Measurements from ENCODE around the gene CFAP45. TPM values are rescaled to one million over a fixed set of nuclear protein-coding genes. Genes with fewer than 3 reads are reported as not detected.

Gene CFAP45
- total and polyA plus RNA-seq, 7 donors = 0.04 to 0.42 (median 0.19) TPM; not detected in 3

DNA sequence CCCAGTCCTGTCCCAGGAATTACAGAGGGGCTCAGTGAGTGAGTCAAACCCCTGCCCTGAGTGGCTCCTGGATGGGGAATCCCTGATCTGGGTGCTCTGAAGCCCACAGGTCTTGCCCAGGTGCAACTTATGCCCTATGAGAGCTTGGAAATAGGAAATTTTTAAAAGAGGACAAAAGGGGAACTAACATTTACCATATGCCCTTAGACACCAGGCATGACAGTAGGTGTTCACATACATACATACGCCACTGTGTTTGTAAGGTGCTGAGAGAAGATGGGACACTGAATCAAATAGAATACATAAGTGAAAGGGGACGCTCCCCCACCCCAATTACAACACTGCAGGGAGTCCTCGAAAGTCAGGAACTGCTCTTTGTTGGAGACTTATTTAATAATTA is 1.4 kb downstream of the CFAP45 start:
- Histone ChIP-seq H3K4me3 (no peak overlapping the region), H3K4me1 (peaks cover 4% of the 10 kb centered on the region), H3K9me3 (no peaks in the 10 kb centered on the region), H3K36me3 (ENCODE audit: insufficient read depth in 1 of 2, low read depth in 1 of 2) (no peaks in the 10 kb centered on the region), H3K27me3 (ENCODE audit: insufficient read depth in 3 of 3, low read length in 2 of 3) (peaks cover 0 to 6% (median 0%) of the 10 kb centered on the region in 3 donors), H3K27ac (no peak overlapping the region)
- 94 to 97% (median 95%) methylated on average over 3 of the region's 3 CpGs for WGBS, 3 donors
- ATAC-seq (no peak), DNase-seq (no peak)
- TF ChIP-seq, protein P1, sequence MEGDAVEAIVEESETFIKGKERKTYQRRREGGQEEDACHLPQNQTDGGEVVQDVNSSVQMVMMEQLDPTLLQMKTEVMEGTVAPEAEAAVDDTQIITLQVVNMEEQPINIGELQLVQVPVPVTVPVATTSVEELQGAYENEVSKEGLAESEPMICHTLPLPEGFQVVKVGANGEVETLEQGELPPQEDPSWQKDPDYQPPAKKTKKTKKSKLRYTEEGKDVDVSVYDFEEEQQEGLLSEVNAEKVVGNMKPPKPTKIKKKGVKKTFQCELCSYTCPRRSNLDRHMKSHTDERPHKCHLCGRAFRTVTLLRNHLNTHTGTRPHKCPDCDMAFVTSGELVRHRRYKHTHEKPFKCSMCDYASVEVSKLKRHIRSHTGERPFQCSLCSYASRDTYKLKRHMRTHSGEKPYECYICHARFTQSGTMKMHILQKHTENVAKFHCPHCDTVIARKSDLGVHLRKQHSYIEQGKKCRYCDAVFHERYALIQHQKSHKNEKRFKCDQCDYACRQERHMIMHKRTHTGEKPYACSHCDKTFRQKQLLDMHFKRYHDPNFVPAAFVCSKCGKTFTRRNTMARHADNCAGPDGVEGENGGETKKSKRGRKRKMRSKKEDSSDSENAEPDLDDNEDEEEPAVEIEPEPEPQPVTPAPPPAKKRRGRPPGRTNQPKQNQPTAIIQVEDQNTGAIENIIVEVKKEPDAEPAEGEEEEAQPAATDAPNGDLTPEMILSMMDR (IDR thresholded peaks at IDR 0.05) = no peak
- intact Hi-C loops (cut with DNase I) = loop anchor here in 1 of 2 donors (10.0 kb wide), 1 partner anchor 764 kb away; no protein-coding TSS in a partner anchor

DNA sequence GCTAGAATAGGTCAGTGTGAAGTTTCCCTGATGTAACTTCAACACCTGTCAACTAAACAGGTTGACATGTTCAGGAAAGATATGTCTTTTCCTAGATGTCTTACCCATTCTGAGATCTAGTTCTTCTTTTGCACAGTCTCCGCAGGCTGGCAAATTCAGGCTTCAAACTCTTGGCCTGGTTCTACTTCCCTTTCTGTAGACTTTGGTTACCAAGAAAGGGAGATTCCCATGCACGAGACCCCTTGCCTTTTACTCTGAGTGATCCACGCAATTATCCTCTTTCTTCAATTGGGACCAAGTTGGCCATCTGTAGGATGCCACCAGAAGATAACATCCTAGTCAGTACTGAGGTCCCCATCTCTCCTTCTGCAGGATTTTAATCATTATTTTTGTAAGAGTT is 2.0 kb downstream of the CFAP45 start:
- WGBS, 3 donors = 86 to 94% (median 90%) methylated on average over 3 of the region's 3 CpGs
- Histone ChIP-seq H3K9me3 (no peaks in the 10 kb centered on the region), H3K27ac (no peak overlapping the region), H3K36me3 (ENCODE audit: insufficient read depth in 1 of 2, low read depth in 1 of 2) (no peaks in the 10 kb centered on the region), H3K27me3 (ENCODE audit: insufficient read depth in 3 of 3, low read length in 2 of 3) (peaks cover 0 to 6% (median 0%) of the 10 kb centered on the region in 3 donors), H3K4me3 (no peak overlapping the region), H3K4me1 (peaks cover 4% of the 10 kb centered on the region)
- DNase-seq = no peak
- TF ChIP-seq, protein P1 (IDR thresholded peaks at IDR 0.05) = no peak
- intact Hi-C loops (cut with DNase I) = loop anchor here in 1 of 2 donors (10.0 kb wide), 1 partner anchor 763 kb away; no protein-coding TSS in a partner anchor
- no peak for ATAC-seq

DNA sequence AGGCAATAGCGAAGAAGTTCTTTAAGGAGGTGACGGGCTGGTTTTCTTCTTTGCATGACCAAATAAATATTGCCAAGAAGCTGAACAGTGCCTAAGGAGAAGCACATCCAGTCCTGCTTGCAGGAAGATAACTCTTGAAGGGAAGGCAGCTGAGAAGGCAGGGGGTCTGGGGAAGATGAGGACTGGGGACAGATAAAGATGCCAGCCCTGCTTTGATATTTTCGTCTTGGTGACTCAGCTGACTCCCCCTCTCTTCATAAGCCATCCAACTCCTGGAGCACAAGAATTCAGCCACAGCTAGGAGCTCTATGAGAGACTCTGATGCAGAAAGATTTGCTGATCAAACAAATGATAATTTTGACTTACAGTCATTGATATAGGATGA is 3.4 kb downstream of the CFAP45 start:
- H3K27me3 ChIP-seq (ENCODE audit: insufficient read depth in 3 of 3, low read length in 2 of 3) = peaks cover 0 to 6% (median 0%) of the 10 kb centered on the region in 3 donors
- TF ChIP-seq, protein P1 (IDR thresholded peaks at IDR 0.05) = no peak
- H3K4me3 ChIP-seq = no peak overlapping the region
- DNase-seq = no peak
- no peak for ATAC-seq
- H3K36me3 ChIP-seq (ENCODE audit: insufficient read depth in 1 of 2, low read depth in 1 of 2) = no peaks in the 10 kb centered on the region
- WGBS, 3 donors = 76 to 85% (median 77%) methylated on average over 3 of the region's 3 CpGs
- intact Hi-C loops (cut with DNase I) = loop anchor here in 1 of 2 donors (10.0 kb wide), 1 partner anchor 762 kb away; no protein-coding TSS in a partner anchor
- no peak overlapping the region for H3K27ac ChIP-seq
- H3K4me1 ChIP-seq = peaks cover 4% of the 10 kb centered on the region
- no peaks in the 10 kb centered on the region for H3K9me3 ChIP-seq

DNA sequence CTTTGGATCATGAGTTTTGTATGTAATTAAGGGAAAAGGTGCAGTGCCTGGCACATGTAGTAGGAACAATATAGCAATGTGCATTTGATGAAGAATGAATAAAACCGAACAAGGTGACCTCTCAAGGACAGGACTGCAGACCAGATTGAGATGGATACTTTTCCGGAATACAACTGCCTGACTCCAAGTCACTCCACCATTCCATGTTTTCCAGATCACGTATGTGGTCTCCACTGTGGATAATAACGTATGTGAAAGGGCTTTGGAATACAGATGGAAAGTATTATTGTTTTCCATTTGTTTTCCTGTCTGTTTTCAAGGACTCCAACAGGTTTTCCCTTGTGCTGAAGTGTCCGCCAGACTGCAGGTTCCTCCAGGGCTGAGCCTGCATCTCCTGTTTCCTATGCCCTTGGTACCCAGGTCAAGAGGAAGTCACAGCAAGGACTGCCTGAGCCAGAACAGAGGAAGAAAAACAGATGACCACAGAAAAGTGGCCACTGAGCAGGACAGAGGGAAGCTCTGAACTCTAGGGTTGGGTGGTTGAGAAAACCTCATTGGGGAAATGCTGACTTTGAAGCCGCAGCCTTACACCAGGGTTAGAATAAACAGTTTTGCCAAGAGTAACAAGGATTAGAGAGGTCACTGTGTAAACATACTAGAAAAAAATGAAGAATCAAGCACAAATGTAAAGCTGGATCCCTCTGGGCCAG is 4.0 kb downstream of the CFAP45 start:
- H3K27ac ChIP-seq = no peak overlapping the region
- intact Hi-C loops (cut with DNase I) = loop anchor here in 1 of 2 donors (10.0 kb wide), 1 partner anchor 761 kb away; no protein-coding TSS in a partner anchor
- WGBS, 3 donors = 64 to 69% (median 66%) methylated on average over 6 of the region's 6 CpGs
- TF ChIP-seq, protein P1 (IDR thresholded peaks at IDR 0.05) = no peak
- no peak overlapping the region for H3K4me3 ChIP-seq
- H3K27me3 ChIP-seq (ENCODE audit: insufficient read depth in 3 of 3, low read length in 2 of 3) = peaks cover 0 to 4% (median 0%) of the 10 kb centered on the region in 3 donors
- H3K36me3 ChIP-seq (ENCODE audit: insufficient read depth in 1 of 2, low read depth in 1 of 2) = no peaks in the 10 kb centered on the region
- H3K4me1 ChIP-seq = peaks cover 4% of the 10 kb centered on the region
- ATAC-seq (no peak), DNase-seq (no peak)
- H3K9me3 ChIP-seq = no peaks in the 10 kb centered on the region

All from psoas muscle (tissue), 8 donors.